ENCODE data around the gene CFB.
"Not testable (repeated sequence)": the region's sequence is repeated elsewhere in the genome, so short reads cannot be mapped to it uniquely, and the experiment has no call there.

DNA sequence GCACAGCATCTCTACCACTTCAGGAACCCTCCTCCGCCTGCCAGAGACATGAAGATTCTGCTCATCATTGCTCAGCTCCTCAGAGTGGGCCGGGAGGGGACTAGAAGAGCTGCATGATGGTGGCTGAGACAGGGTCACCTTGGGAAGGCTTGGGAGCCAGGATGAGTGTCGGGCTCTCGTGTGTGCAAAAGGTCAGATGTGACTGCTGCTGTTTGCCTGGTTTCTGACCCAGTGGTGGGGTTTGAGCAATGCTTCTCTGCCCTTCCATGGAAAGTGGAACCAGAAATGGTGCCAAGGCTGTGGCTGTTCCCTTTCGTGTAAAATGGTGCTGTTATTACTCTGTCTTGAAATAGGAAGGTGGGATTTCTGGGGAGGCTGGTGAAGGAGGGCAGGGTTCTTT lies 35.1 kb downstream of the CFB start:
- TF ChIP-seq, protein P1, sequence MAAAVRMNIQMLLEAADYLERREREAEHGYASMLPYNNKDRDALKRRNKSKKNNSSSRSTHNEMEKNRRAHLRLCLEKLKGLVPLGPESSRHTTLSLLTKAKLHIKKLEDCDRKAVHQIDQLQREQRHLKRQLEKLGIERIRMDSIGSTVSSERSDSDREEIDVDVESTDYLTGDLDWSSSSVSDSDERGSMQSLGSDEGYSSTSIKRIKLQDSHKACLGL (CRISPR knock-in tag; IDR thresholded peaks at IDR 0.05; ENCODE audit: borderline replicate concordance, poor library complexity, severe bottlenecking), result not testable (repeated sequence)
- TF ChIP-seq, protein P2, sequence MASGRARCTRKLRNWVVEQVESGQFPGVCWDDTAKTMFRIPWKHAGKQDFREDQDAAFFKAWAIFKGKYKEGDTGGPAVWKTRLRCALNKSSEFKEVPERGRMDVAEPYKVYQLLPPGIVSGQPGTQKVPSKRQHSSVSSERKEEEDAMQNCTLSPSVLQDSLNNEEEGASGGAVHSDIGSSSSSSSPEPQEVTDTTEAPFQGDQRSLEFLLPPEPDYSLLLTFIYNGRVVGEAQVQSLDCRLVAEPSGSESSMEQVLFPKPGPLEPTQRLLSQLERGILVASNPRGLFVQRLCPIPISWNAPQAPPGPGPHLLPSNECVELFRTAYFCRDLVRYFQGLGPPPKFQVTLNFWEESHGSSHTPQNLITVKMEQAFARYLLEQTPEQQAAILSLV (tag; IDR thresholded peaks at IDR 0.05), result not testable (repeated sequence)
- TF ChIP-seq ZNF274 (IDR thresholded peaks at IDR 0.05; ENCODE audit: borderline replicate concordance, low read depth, low read length); BRCA1 (IDR thresholded peaks at IDR 0.05); BRCA1 (CRISPR knock-in tag; IDR thresholded peaks at IDR 0.05): not testable (repeated sequence)
- TF ChIP-seq, protein P3, sequence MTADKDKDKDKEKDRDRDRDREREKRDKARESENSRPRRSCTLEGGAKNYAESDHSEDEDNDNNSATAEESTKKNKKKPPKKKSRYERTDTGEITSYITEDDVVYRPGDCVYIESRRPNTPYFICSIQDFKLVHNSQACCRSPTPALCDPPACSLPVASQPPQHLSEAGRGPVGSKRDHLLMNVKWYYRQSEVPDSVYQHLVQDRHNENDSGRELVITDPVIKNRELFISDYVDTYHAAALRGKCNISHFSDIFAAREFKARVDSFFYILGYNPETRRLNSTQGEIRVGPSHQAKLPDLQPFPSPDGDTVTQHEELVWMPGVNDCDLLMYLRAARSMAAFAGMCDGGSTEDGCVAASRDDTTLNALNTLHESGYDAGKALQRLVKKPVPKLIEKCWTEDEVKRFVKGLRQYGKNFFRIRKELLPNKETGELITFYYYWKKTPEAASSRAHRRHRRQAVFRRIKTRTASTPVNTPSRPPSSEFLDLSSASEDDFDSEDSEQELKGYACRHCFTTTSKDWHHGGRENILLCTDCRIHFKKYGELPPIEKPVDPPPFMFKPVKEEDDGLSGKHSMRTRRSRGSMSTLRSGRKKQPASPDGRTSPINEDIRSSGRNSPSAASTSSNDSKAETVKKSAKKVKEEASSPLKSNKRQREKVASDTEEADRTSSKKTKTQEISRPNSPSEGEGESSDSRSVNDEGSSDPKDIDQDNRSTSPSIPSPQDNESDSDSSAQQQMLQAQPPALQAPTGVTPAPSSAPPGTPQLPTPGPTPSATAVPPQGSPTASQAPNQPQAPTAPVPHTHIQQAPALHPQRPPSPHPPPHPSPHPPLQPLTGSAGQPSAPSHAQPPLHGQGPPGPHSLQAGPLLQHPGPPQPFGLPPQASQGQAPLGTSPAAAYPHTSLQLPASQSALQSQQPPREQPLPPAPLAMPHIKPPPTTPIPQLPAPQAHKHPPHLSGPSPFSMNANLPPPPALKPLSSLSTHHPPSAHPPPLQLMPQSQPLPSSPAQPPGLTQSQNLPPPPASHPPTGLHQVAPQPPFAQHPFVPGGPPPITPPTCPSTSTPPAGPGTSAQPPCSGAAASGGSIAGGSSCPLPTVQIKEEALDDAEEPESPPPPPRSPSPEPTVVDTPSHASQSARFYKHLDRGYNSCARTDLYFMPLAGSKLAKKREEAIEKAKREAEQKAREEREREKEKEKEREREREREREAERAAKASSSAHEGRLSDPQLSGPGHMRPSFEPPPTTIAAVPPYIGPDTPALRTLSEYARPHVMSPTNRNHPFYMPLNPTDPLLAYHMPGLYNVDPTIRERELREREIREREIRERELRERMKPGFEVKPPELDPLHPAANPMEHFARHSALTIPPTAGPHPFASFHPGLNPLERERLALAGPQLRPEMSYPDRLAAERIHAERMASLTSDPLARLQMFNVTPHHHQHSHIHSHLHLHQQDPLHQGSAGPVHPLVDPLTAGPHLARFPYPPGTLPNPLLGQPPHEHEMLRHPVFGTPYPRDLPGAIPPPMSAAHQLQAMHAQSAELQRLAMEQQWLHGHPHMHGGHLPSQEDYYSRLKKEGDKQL (CRISPR knock-in tag; IDR thresholded peaks at IDR 0.05; ENCODE audit: borderline replicate concordance), result not testable (repeated sequence)
- TF ChIP-seq, protein P4, sequence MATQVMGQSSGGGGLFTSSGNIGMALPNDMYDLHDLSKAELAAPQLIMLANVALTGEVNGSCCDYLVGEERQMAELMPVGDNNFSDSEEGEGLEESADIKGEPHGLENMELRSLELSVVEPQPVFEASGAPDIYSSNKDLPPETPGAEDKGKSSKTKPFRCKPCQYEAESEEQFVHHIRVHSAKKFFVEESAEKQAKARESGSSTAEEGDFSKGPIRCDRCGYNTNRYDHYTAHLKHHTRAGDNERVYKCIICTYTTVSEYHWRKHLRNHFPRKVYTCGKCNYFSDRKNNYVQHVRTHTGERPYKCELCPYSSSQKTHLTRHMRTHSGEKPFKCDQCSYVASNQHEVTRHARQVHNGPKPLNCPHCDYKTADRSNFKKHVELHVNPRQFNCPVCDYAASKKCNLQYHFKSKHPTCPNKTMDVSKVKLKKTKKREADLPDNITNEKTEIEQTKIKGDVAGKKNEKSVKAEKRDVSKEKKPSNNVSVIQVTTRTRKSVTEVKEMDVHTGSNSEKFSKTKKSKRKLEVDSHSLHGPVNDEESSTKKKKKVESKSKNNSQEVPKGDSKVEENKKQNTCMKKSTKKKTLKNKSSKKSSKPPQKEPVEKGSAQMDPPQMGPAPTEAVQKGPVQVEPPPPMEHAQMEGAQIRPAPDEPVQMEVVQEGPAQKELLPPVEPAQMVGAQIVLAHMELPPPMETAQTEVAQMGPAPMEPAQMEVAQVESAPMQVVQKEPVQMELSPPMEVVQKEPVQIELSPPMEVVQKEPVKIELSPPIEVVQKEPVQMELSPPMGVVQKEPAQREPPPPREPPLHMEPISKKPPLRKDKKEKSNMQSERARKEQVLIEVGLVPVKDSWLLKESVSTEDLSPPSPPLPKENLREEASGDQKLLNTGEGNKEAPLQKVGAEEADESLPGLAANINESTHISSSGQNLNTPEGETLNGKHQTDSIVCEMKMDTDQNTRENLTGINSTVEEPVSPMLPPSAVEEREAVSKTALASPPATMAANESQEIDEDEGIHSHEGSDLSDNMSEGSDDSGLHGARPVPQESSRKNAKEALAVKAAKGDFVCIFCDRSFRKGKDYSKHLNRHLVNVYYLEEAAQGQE (IDR thresholded peaks at IDR 0.05; ENCODE audit: borderline replicate concordance), result not testable (repeated sequence)
- TF ChIP-seq, protein P4 (CRISPR knock-in tag; IDR thresholded peaks at IDR 0.05; ENCODE audit: low read depth), result not testable (repeated sequence)
